Endothelial cell of umbilical vein (primary cell): ENCODE measurements around the gene NEU1. TPM values are rescaled to one million over a fixed set of nuclear protein-coding genes. Genes with fewer than 3 reads are reported as not detected.
A peak's percentile ranks its signal among the peaks of the same experiment; 100 is the strongest.

Source experiments
- BruUV-seq: library from RNA; stranded (reverse); fragments of 400-500 nt; replicated peaks from 2 replicates; lab custom pipeline; 2021; lab: Mats Ljungman, UMichigan
- CTCF ChIA-PET: fragments of 300-600, 350-600 bp; sonication (Branson Sonifier 250); formaldehyde crosslinking; loops from one replicate; lab custom pipeline; 2021; ENCODE audit warnings: antibody characterized with exemption, inconsistent platforms; lab: Charles Lee
- POLR2A ChIA-PET: fragments of 300-600, 350-600 bp; sonication (Branson Sonifier 250); formaldehyde crosslinking; loops from one replicate; lab custom pipeline; 2021; ENCODE audit warnings: antibody characterized with exemption, inconsistent platforms; lab: Charles Lee
- DNase-seq: peaks from one replicate; pipeline ENCODE4 v3.0.0-alpha.2; 2011; ENCODE audit warnings: low read depth, low spot score
- FAIRE-seq: peaks from 2 replicates; lab custom pipeline; 2011; peaks lifted over from hg19 to GRCh38; lab: Jason Lieb, UNC
- H2AFZ ChIP-seq: 2 replicates; pipeline ENCODE4 v1.6.0; 2012; ENCODE audit warnings: low read depth, low read length, control low read depth, inconsistent platforms
- H3K27ac ChIP-seq: 2 replicates; pipeline ENCODE4 v1.5.1; 2011; ENCODE audit warnings: low read depth, mild to moderate bottlenecking, control low read depth, low read length, moderate library complexity; ENCODE audit not compliant: insufficient read depth
- H3K27me3 ChIP-seq, 2 experiments: 2 replicates each; pipeline versions ENCODE4 v1.6.0 to v1.6.1; 2011; ENCODE audit warnings: low read length in 2 of 2, mixed read lengths in 1 of 2; ENCODE audit not compliant: control insufficient read depth in 2 of 2, insufficient read depth in 2 of 2
- H3K36me3 ChIP-seq, 2 experiments: 2 replicates in 1 of 2; 3 replicates in 1 of 2; pipeline ENCODE4 v1.5.1; 2011; ENCODE audit warnings: low read length in 2 of 2, mild to moderate bottlenecking in 1 of 2, moderate library complexity in 1 of 2; ENCODE audit not compliant: control insufficient read depth in 2 of 2, insufficient read depth in 2 of 2; ENCODE audit errors: extremely low read depth in 1 of 2
- H3K4me1 ChIP-seq: 3 replicates; pipeline ENCODE4 v1.5.1; 2011; ENCODE audit warnings: mild to moderate bottlenecking, low read length; ENCODE audit not compliant: control insufficient read depth, insufficient read depth; ENCODE audit errors: extremely low read depth
- H3K4me2 ChIP-seq: 2 replicates; pipeline ENCODE4 v1.6.1; 2011; ENCODE audit warnings: low read length, control low read depth, mixed read lengths; ENCODE audit not compliant: insufficient read depth
- H3K4me3 ChIP-seq, 3 experiments: fragments of 200-600 bp in 1 of 3; sonication (generic), shearing (Covaris generic) in 1 of 3; replicated peaks in 1 of 3; 2 replicates each; pipeline ENCODE4 v1.5.1; 2011 to 2016; ENCODE audit warnings: control low read depth in 3 of 3, low read length in 3 of 3, mild to moderate bottlenecking in 2 of 3, inconsistent platforms in 1 of 3, low read depth in 1 of 3, moderate library complexity in 1 of 3; ENCODE audit not compliant: insufficient read depth in 1 of 3
- H3K79me2 ChIP-seq: 2 replicates; pipeline ENCODE4 v1.6.0; 2012; ENCODE audit warnings: low read length, inconsistent platforms; ENCODE audit not compliant: control insufficient read depth, insufficient read depth
- H3K9ac ChIP-seq: replicated peaks from 2 replicates; pipeline ENCODE3; 2011; ENCODE audit warnings: low read length, control low read depth; ENCODE audit not compliant: insufficient read depth; ENCODE audit errors: extremely low read depth
- H3K9me1 ChIP-seq: replicated peaks from 3 replicates; pipeline ENCODE4 v1.6.0; 2011; ENCODE audit warnings: mild to moderate bottlenecking, low read length; ENCODE audit not compliant: control insufficient read depth, insufficient read depth; ENCODE audit errors: extremely low read depth
- H3K9me3 ChIP-seq: replicated peaks from 2 replicates; pipeline ENCODE4 v1.5.1; 2012; ENCODE audit warnings: low read length, inconsistent platforms; ENCODE audit not compliant: control insufficient read depth, insufficient read depth
- H4K20me1 ChIP-seq: replicated peaks from 2 replicates; pipeline ENCODE3; 2011; ENCODE audit warnings: mild to moderate bottlenecking, low read length; ENCODE audit not compliant: control insufficient read depth, insufficient read depth; ENCODE audit errors: extremely low read depth
- EZH2 ChIP-seq: IDR thresholded peaks from 2 replicates; pipeline ENCODE4 v1.6.1; 2012; ENCODE audit warnings: borderline replicate concordance, low read depth, mild to moderate bottlenecking, moderate library complexity, low read length, inconsistent platforms; ENCODE audit not compliant: severe bottlenecking
- FOS ChIP-seq: IDR thresholded peaks from 2 replicates; pipeline ENCODE4 v1.6.1; 2011; ENCODE audit warnings: mild to moderate bottlenecking, low read length, moderate library complexity, borderline replicate concordance; ENCODE audit not compliant: insufficient read depth
- GATA2 ChIP-seq: IDR thresholded peaks from 2 replicates; pipeline ENCODE4 v1.7.0; 2011; ENCODE audit warnings: low read depth, mild to moderate bottlenecking, moderate library complexity, mixed read lengths, low read length; ENCODE audit not compliant: insufficient read length, insufficient read depth
- JUN ChIP-seq: IDR thresholded peaks from 2 replicates; pipeline ENCODE4 v1.6.1; 2011; ENCODE audit warnings: borderline replicate concordance, low read depth; ENCODE audit not compliant: insufficient read length, insufficient read depth
- MYC ChIP-seq: IDR thresholded peaks from one replicate; pipeline ENCODE4 v1.6.1; 2011; ENCODE audit warnings: mild to moderate bottlenecking, low read depth, low read length
- POLR2A ChIP-seq: IDR thresholded peaks from 2 replicates; pipeline ENCODE4 v1.6.1; 2012; ENCODE audit warnings: low read depth, mild to moderate bottlenecking, control low read depth, low read length
- POLR2AphosphoS5 ChIP-seq: IDR thresholded peaks from 2 replicates; pipeline ENCODE4 v1.6.1; 2012; ENCODE audit warnings: low read depth, mild to moderate bottlenecking, control low read depth, low read length, moderate library complexity; ENCODE audit not compliant: insufficient read depth
- dilution Hi-C: fragments of 300-500 bp; cut with MboI; formaldehyde crosslinking; loops from one replicate; pipeline ENCODE4 v1.15.0; 2019; ENCODE audit warnings: low sequenced_read_pairs; ENCODE audit not compliant: extremely low pct_ligation_motif_present
- intact Hi-C: fragments of 100-400 bp; cut with micrococcal nuclease; formaldehyde crosslinking; loops from one replicate; pipeline ENCODE4 v1.10.0; 2022
- polyA plus RNA-seq, 4 experiments: library from polyadenylated mRNA; depleted of rRNA in 3 of 4; stranded (reverse) in 3 of 4; unstranded in 1 of 4; fragments of >200 nt; gene quantifications; 2 replicates each; pipeline versions ENCODE4 v1.2.1 to v1.2.3, GENCODE V29; 2011 to 2012; ENCODE audit warnings: missing spikeins in 1 of 4
- total RNA-seq: library from RNA; stranded (reverse); gene quantifications from 2 replicates; pipeline ENCODE4 v1.2.3, GENCODE V29; 2021
- TF ChIP-seq, protein P1 (sequence below): IDR thresholded peaks from 2 replicates; pipeline ENCODE4 v1.6.1; 2011; ENCODE audit not compliant: insufficient read depth, insufficient read length
- TF ChIP-seq, protein P2 (sequence below), 2 donors: IDR thresholded peaks; 1 replicate in 1 of 2; 2 replicates in 1 of 2; pipeline ENCODE4 v1.5.1; 2011; ENCODE audit warnings: low read length in 2 of 2, mild to moderate bottlenecking in 2 of 2, moderate library complexity in 2 of 2, control low read depth in 1 of 2, inconsistent platforms in 1 of 2, low read depth in 1 of 2; ENCODE audit not compliant: insufficient read depth in 1 of 2; ENCODE audit errors: extremely low read depth in 1 of 2

NEU1 gene
- total and polyA plus RNA-seq, 2 donors (not counting 3 experiments of a cell fraction or from before 2014, with no cell fraction given): 62.8 to 111 TPM

DNA sequence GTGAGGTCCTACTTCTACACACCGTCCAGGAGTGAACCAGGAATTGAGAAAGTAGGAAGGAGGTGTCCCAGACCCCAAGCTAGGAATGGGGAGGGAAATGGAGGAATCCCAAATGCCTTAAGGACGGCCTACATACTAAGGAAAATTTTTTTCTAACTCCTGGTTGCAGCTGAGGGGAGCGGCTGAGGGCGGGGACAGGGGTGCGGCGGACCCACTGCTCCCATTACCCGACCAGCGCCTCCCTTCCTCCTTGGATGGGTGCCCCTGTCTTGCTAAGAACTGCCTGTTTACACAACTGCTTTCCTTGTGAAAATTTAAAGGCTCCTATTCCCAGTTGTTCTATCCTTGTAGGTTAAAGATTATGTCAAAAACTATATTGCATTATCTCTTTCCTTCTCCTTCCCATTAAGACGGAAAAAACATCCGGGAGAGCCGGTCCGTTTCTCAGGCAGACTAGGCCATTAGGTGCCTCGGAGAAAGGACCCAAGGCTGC, 35.8 kb downstream of the NEU1 start:
- peak overlapping the region; percentile 56 for H3K27ac ChIP-seq
- peak overlapping the region in 2 of 3 experiments; percentile 27 to 45 for H3K4me3 ChIP-seq
- no peaks in the 10 kb centered on the region for H3K27me3 ChIP-seq
- CTCF ChIA-PET: interaction anchor here (0.8 to 2.3 kb wide), 12 partner anchors 13 to 174 kb away, joined by 3 to 10 read pairs (median 6); partner anchors contain the start of genes BAG6, DDAH2, LSM2 and LY6G5C
- H3K79me2 ChIP-seq: peaks cover 21% of the 10 kb centered on the region
- H3K9me1 ChIP-seq: no peaks in the 10 kb centered on the region
- TF ChIP-seq EZH2 (no peak), GATA2 (no peak), JUN (no peak), POLR2AphosphoS5 (peak; percentile 39)
- TF ChIP-seq, protein P1, sequence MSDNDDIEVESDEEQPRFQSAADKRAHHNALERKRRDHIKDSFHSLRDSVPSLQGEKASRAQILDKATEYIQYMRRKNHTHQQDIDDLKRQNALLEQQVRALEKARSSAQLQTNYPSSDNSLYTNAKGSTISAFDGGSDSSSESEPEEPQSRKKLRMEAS: no peak
- no peaks in the 10 kb centered on the region for H3K36me3 ChIP-seq
- BruUV-seq: TSS peak; percentile 86
- peaks cover 19% of the 10 kb centered on the region for H3K4me1 ChIP-seq
- H3K4me2 ChIP-seq: peak overlapping the region; percentile 67
- peak overlapping the region; percentile 71 for H3K9ac ChIP-seq
- FAIRE-seq: peak; percentile 12
- DNase-seq: no peak
- dilution Hi-C loops: no loop called here
- no peaks in the 10 kb centered on the region for H4K20me1 ChIP-seq
- POLR2A ChIA-PET: interaction anchor here (0.5 to 2.3 kb wide), 34 partner anchors 9 to 1229 kb away, joined by 3 to 43 read pairs (median 4); partner anchors contain the start of genes ABHD16A, C6orf47, CLIC1 and DDAH2
- no peaks in the 10 kb centered on the region for H3K9me3 ChIP-seq
- H2AFZ ChIP-seq: peak overlapping the region; percentile 37
- intact Hi-C loops: loop anchor here (1.0 to 2.0 kb wide), 8 partner anchors 32 to 280 kb away; partner anchors contain the start of genes ABHD16A, ATP6V1G2, BAG6 and NEU1

DNA sequence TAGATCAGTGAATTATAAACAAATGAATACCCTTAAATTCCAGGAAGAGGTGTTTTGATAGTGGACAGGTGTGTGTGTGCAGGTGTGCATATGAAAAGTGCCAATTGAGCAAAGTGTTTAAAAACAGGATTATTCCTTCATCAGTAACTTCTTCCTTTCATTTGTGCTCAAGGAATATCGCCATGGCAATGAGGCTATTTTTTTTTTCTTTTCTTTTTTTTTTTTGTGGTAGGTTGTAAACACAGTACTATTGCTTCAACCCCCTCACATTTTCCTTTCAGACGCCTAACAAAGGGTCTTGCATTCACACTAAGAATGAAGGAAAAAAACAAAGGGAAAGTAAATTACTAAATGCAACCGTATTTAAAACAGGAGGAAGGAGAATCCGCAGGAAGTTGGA, 37.1 kb downstream of the NEU1 start:
- Histone ChIP-seq H3K4me1 (peaks cover 18% of the 10 kb centered on the region), H3K27me3 (no peaks in the 10 kb centered on the region), H2AFZ (no peak overlapping the region), H3K27ac (no peak overlapping the region), H3K9me3 (no peaks in the 10 kb centered on the region), H3K9me1 (no peaks in the 10 kb centered on the region), H3K36me3 (no peaks in the 10 kb centered on the region), H3K4me3 (no peak overlapping the region), H3K9ac (no peak overlapping the region), H3K79me2 (peaks cover 11% of the 10 kb centered on the region), H3K4me2 (no peak overlapping the region), H4K20me1 (no peaks in the 10 kb centered on the region)
- intact Hi-C loops (no loop called here), dilution Hi-C loops (no loop called here)
- no peak for TF ChIP-seq POLR2A
- no peak for TF ChIP-seq FOS
- TF ChIP-seq JUN: no peak
- TF ChIP-seq, protein P1: no peak
- TF ChIP-seq EZH2: no peak
- no peak for TF ChIP-seq GATA2
- TF ChIP-seq POLR2AphosphoS5: no peak
- TF ChIP-seq, protein P2, sequence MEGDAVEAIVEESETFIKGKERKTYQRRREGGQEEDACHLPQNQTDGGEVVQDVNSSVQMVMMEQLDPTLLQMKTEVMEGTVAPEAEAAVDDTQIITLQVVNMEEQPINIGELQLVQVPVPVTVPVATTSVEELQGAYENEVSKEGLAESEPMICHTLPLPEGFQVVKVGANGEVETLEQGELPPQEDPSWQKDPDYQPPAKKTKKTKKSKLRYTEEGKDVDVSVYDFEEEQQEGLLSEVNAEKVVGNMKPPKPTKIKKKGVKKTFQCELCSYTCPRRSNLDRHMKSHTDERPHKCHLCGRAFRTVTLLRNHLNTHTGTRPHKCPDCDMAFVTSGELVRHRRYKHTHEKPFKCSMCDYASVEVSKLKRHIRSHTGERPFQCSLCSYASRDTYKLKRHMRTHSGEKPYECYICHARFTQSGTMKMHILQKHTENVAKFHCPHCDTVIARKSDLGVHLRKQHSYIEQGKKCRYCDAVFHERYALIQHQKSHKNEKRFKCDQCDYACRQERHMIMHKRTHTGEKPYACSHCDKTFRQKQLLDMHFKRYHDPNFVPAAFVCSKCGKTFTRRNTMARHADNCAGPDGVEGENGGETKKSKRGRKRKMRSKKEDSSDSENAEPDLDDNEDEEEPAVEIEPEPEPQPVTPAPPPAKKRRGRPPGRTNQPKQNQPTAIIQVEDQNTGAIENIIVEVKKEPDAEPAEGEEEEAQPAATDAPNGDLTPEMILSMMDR (IDR thresholded peaks at IDR 0.05; ENCODE audit: extremely low read depth in 1 of 2, insufficient read depth in 1 of 2, low read depth in 1 of 2, low read length in 2 of 2): no peak
- no peak for TF ChIP-seq MYC
- POLR2A ChIA-PET: no interaction called here
- FAIRE-seq: no peak
- CTCF ChIA-PET: interaction anchor here (1.1 kb wide), 1 partner anchor 19 kb away, joined by 3 read pairs; the partner anchor contains the start of gene LSM2
- BruUV-seq: no TSS peak
- DNase-seq: no peak
